Fibroblast of gingiva (primary cell): Measurements from ENCODE around the gene MXD1.

Experiments used
- DNase-seq: peaks from one replicate; pipeline ENCODE4 v3.0.0-alpha.2; 2011; ENCODE audit warnings: low read depth

Gene MXD1

GRCh38 chr2:69954084-69954483 lies 39.2 kb downstream of the MXD1 start:
- no peak for DNase-seq

- DNase-seq: no peak
Observed at GRCh38 chr2:69955029-69955428, 40.1 kb downstream of the MXD1 start.

- DNase-seq: no peak
Observed at GRCh38 chr2:69956475-69956979, 41.6 kb downstream of the MXD1 start.

GRCh38 chr2:69957965-69958364 lies 43.1 kb downstream of the MXD1 start:
- no peak for DNase-seq

GRCh38 chr2:69958480-69958879 lies 43.6 kb downstream of the MXD1 start:
- no peak for DNase-seq

- no peak for DNase-seq
Observed at GRCh38 chr2:69959425-69959824, 44.5 kb downstream of the MXD1 start.

- no peak for DNase-seq
Observed at GRCh38 chr2:69960821-69961220, 45.9 kb downstream of the MXD1 start.

- DNase-seq: no peak
Observed at GRCh38 chr2:69961496-69961895, 46.6 kb downstream of the MXD1 start, which contains the start of gene ASPRV1. ASPRV1 (minus strand) TSS chr2:69961631; CDS start chr2:69961436, 195 bp downstream.

- DNase-seq: no peak
Observed at GRCh38 chr2:69962986-69963730, 48.2 kb downstream of the MXD1 start.

GRCh38 chr2:69964353-69964841 lies 49.5 kb downstream of the MXD1 start:
- no peak for DNase-seq

- DNase-seq: no peak
Observed at GRCh38 chr2:69965756-69966445, 51.0 kb downstream of the MXD1 start.

GRCh38 chr2:69966496-69966895 lies 51.6 kb downstream of the MXD1 start:
- DNase-seq: no peak

GRCh38 chr2:69968609-69969008 lies 53.7 kb downstream of the MXD1 start:
- no peak for DNase-seq

GRCh38 chr2:69969126-69969983 lies 54.4 kb downstream of the MXD1 start:
- no peak for DNase-seq

- DNase-seq: no peak
Observed at GRCh38 chr2:69969991-69970390, 55.1 kb downstream of the MXD1 start.

GRCh38 chr2:69972822-69973221 lies 57.9 kb downstream of the MXD1 start:
- no peak for DNase-seq

- DNase-seq: peak; percentile 79
Observed at GRCh38 chr2:69973335-69973735, 58.4 kb downstream of the MXD1 start.

GRCh38 chr2:69975136-69975852 lies 60.4 kb downstream of the MXD1 start:
- DNase-seq: no peak

GRCh38 chr2:69975853-69976462 lies 61.0 kb downstream of the MXD1 start:
- no peak for DNase-seq

GRCh38 chr2:69977186-69977585 lies 62.3 kb downstream of the MXD1 start:
- DNase-seq: no peak

- no peak for DNase-seq
Observed at GRCh38 chr2:69977906-69978482, 63.1 kb downstream of the MXD1 start.
